Natural killer cell (primary cell): ENCODE measurements around the gene LRRC31. TPM values are rescaled to one million over a fixed set of nuclear protein-coding genes. Genes with fewer than 3 reads are reported as not detected.

Experiments
- ATAC-seq, 3 donors: fragments of 150-1000 bp in 2 of 3; fragments of 200-7000 bp in 1 of 3; cut with Tn5 transposase; 1 replicate in 1 of 3; 2 replicates in 2 of 3; pipeline ENCODE4 v1.10.0; 2021; ENCODE audit warnings: mild to moderate bottlenecking in 2 of 3, moderate library complexity in 2 of 3
- DNase-seq, 2 donors: peaks; one replicate each; pipeline versions ENCODE4 v3.0.0 to v3.0.0-alpha.2; 2013 to 2021; ENCODE audit warnings: mixed read lengths in 1 of 2
- H3K27ac ChIP-seq: one replicate; pipeline ENCODE4 v1.5.1; 2013; ENCODE audit warnings: mild to moderate bottlenecking, low read length
- H3K27me3 ChIP-seq: one replicate; pipeline ENCODE4 v1.6.1; 2013; ENCODE audit warnings: low read length; ENCODE audit not compliant: control insufficient read depth, insufficient read depth
- H3K36me3 ChIP-seq: one replicate; pipeline ENCODE4 v1.6.1; 2013; ENCODE audit warnings: low read length; ENCODE audit not compliant: control insufficient read depth, insufficient read depth
- H3K4me1 ChIP-seq: one replicate; pipeline ENCODE4 v1.6.1; 2013; ENCODE audit warnings: low read length; ENCODE audit not compliant: control insufficient read depth, insufficient read depth
- H3K4me3 ChIP-seq: one replicate; pipeline ENCODE4 v1.5.1; 2013; ENCODE audit warnings: low read length
- H3K9me3 ChIP-seq: one replicate; pipeline ENCODE4 v1.6.1; 2013; ENCODE audit warnings: low read length; ENCODE audit not compliant: control insufficient read depth, insufficient read depth
- H3K27ac Mint-ChIP-seq, 2 donors: one replicate each; pipeline ENCODE4 v1.8.0; 2022; ENCODE audit warnings: mild to moderate bottlenecking in 2 of 2, mixed read lengths in 2 of 2, moderate library complexity in 1 of 2
- H3K27me3 Mint-ChIP-seq, 2 donors: one replicate each; pipeline ENCODE4 v1.8.0; 2022; ENCODE audit warnings: low read depth in 2 of 2, mixed read lengths in 2 of 2
- H3K36me3 Mint-ChIP-seq: one replicate; pipeline ENCODE4 v1.8.0; 2022; ENCODE audit warnings: mixed read lengths
- H3K4me1 Mint-ChIP-seq, 2 donors: one replicate each; pipeline ENCODE4 v1.8.0; 2022; ENCODE audit warnings: mixed read lengths in 2 of 2
- H3K4me3 Mint-ChIP-seq: one replicate; pipeline ENCODE4 v1.8.0; 2022; ENCODE audit warnings: mild to moderate bottlenecking, moderate library complexity, mixed read lengths
- H3K9me3 Mint-ChIP-seq, 2 donors: one replicate each; pipeline ENCODE4 v1.8.0; 2022; ENCODE audit warnings: mixed read lengths in 2 of 2
- CTCF ChIP-seq: fragments of 200-600 bp; IDR thresholded peaks from one replicate; pipeline ENCODE4 v1.8.0; 2022; ENCODE audit warnings: antibody characterized with exemption
- WGBS: methylation state at CpG from one replicate; pipeline ENCODE4 v1.1.7; 2013; ENCODE audit warnings: missing lambda C conversion rate; ENCODE audit not compliant: insufficient coverage; 5-methylcytosine and 5-hydroxymethylcytosine counted together
- intact Hi-C: fragments of 100-400 bp; cut with micrococcal nuclease; formaldehyde crosslinking; loops from one replicate; pipeline ENCODE4 v1.14.2; 2022
- total RNA-seq, 4 donors: library from RNA; stranded (reverse); fragments of 120-200 nt in 1 of 4; gene quantifications; one replicate each; pipeline versions ENCODE4 v1.2.3 to v1.2.4, GENCODE V29; 2013 to 2022

The LRRC31 gene
- total RNA-seq, 3 donors from 2014 or later (not counting 1 experiment from before 2014, with no cell fraction given), result not detected

GRCh38 chr3:169868369-169868768, 1.4 kb downstream of the LRRC31 start:
- H3K9me3 ChIP-seq, result no peaks in the 10 kb centered on the region
- H3K4me1 Mint-ChIP-seq, result peaks cover 4 to 7% of the 10 kb centered on the region in 2 donors
- no peaks in the 10 kb centered on the region for H3K36me3 Mint-ChIP-seq
- peaks cover 3% of the 10 kb centered on the region for H3K4me1 ChIP-seq
- no peaks in the 10 kb centered on the region for H3K27me3 ChIP-seq
- H3K4me3 ChIP-seq, result no peak overlapping the region
- no peaks in the 10 kb centered on the region for H3K9me3 Mint-ChIP-seq
- no peak for DNase-seq
- no peak overlapping the region for H3K27ac Mint-ChIP-seq
- intact Hi-C loops, result no loop called here
- WGBS, result 91% methylated on average over 1 of the region's 2 CpGs
- TF ChIP-seq CTCF, result no peak
- no peaks in the 10 kb centered on the region for H3K36me3 ChIP-seq
- H3K27me3 Mint-ChIP-seq, result peaks cover 0 to 14% of the 10 kb centered on the region in 2 donors
- no peak overlapping the region for H3K27ac ChIP-seq
- no peak for ATAC-seq
- no peak overlapping the region for H3K4me3 Mint-ChIP-seq

- no peaks in the 10 kb centered on the region for H3K36me3 Mint-ChIP-seq
- intact Hi-C loops, result no loop called here
- H3K9me3 Mint-ChIP-seq, result no peaks in the 10 kb centered on the region
- ATAC-seq (no peak), DNase-seq (no peak)
- H3K27me3 Mint-ChIP-seq, result peaks cover 0 to 12% of the 10 kb centered on the region in 2 donors
- H3K27ac Mint-ChIP-seq, result no peak overlapping the region
- H3K36me3 ChIP-seq, result no peaks in the 10 kb centered on the region
- H3K27ac ChIP-seq, result no peak overlapping the region
- H3K4me3 ChIP-seq, result no peak overlapping the region
- H3K4me1 Mint-ChIP-seq, result peaks cover 4 to 9% of the 10 kb centered on the region in 2 donors
- no peak for TF ChIP-seq CTCF
- peaks cover 5% of the 10 kb centered on the region for H3K4me1 ChIP-seq
- H3K9me3 ChIP-seq, result no peaks in the 10 kb centered on the region
- H3K27me3 ChIP-seq, result no peaks in the 10 kb centered on the region
- 91% methylated on average over 3 of the region's 3 CpGs for WGBS
- H3K4me3 Mint-ChIP-seq, result no peak overlapping the region
Measured at GRCh38 chr3:169867584-169868210, 2.0 kb downstream of the LRRC31 start.

- DNase-seq (peak in 1 of 2 donors; percentile 29), ATAC-seq (peak in 2 of 3 donors; percentile 32 to 34)
- no peaks in the 10 kb centered on the region for H3K9me3 Mint-ChIP-seq
- 39% methylated on average over 12 of the region's 12 CpGs for WGBS
- TF ChIP-seq CTCF, result no peak
- no peak overlapping the region for H3K4me3 ChIP-seq
- no peak overlapping the region for H3K27ac ChIP-seq
- H3K9me3 ChIP-seq, result no peaks in the 10 kb centered on the region
- H3K36me3 ChIP-seq, result no peaks in the 10 kb centered on the region
- H3K36me3 Mint-ChIP-seq, result no peaks in the 10 kb centered on the region
- H3K4me1 ChIP-seq, result peaks cover 5% of the 10 kb centered on the region
- peaks cover 0 to 5% of the 10 kb centered on the region in 2 donors for H3K4me1 Mint-ChIP-seq
- no peaks in the 10 kb centered on the region for H3K27me3 ChIP-seq
- H3K27ac Mint-ChIP-seq, result no peak overlapping the region
- H3K27me3 Mint-ChIP-seq, result peaks cover 9 to 11% of the 10 kb centered on the region in 2 donors
- intact Hi-C loops, result no loop called here
- H3K4me3 Mint-ChIP-seq, result no peak overlapping the region
Measured at GRCh38 chr3:169865176-169865767, 4.5 kb downstream of the LRRC31 start.
